Gastrocnemius medialis (tissue), 4 donors: ENCODE results near the gene AGAP1.

ENCODE experiments used
- POLR2A ChIP-seq, 2 donors: fragments of 450-650 bp; IDR thresholded peaks; one replicate each; pipeline ENCODE4 v1.6.1; 2017; ENCODE audit warnings: antibody characterized with exemption in 2 of 2, mild to moderate bottlenecking in 2 of 2, moderate library complexity in 2 of 2
- TF ChIP-seq, protein P1 (sequence below), 5 experiments: fragments of 450-650 bp in 3 of 5; fragments of 200-600 bp in 2 of 5; sonication (generic) in 2 of 5; IDR thresholded peaks in 4 of 5; conservative IDR thresholded peaks in 1 of 5; 1 replicate in 4 of 5; 2 replicates in 1 of 5; pipeline ENCODE4 v1.5.1; 2016 to 2019; ENCODE audit warnings: antibody characterized with exemption in 5 of 5, mild to moderate bottlenecking in 3 of 5, moderate library complexity in 3 of 5

DNA sequence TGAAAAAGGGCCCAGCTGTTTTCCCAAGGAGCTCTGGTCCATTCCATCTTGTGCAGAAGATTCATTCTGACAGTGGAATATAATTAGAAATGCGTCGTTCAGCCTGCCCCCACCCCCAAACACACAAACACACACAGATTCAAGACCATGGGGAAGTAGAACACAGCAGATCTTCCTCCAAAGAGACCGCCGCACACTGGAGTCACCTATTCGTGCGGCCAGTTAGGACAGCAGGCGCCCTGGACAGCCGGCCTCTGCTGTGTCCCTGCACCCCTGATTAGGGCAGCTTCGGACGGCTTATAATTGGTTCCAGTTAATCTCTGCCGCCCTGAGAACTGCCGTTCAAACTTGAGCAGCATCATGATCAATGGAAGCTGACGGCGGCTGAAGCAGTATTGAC is 558.4 kb downstream of the AGAP1 start:
- TF ChIP-seq, protein P1, sequence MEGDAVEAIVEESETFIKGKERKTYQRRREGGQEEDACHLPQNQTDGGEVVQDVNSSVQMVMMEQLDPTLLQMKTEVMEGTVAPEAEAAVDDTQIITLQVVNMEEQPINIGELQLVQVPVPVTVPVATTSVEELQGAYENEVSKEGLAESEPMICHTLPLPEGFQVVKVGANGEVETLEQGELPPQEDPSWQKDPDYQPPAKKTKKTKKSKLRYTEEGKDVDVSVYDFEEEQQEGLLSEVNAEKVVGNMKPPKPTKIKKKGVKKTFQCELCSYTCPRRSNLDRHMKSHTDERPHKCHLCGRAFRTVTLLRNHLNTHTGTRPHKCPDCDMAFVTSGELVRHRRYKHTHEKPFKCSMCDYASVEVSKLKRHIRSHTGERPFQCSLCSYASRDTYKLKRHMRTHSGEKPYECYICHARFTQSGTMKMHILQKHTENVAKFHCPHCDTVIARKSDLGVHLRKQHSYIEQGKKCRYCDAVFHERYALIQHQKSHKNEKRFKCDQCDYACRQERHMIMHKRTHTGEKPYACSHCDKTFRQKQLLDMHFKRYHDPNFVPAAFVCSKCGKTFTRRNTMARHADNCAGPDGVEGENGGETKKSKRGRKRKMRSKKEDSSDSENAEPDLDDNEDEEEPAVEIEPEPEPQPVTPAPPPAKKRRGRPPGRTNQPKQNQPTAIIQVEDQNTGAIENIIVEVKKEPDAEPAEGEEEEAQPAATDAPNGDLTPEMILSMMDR (IDR thresholded peaks at IDR 0.05 in 4 of 5, conservative IDR thresholded peaks at IDR 0.05 in 1 of 5): no peak
- TF ChIP-seq POLR2A (IDR thresholded peaks at IDR 0.05): no peak
